Esophagus squamous epithelium (tissue), 4 donors: ENCODE measurements around the gene GLB1L2.

Experiments
- CTCF ChIP-seq, 6 experiments: fragments of 450-650 bp in 4 of 6; fragments of 200-600 bp in 2 of 6; sonication (generic) in 2 of 6; IDR thresholded peaks; one replicate each; pipeline ENCODE4 v1.5.1; 2016 to 2019; ENCODE audit warnings: antibody characterized with exemption in 6 of 6, mild to moderate bottlenecking in 4 of 6, moderate library complexity in 4 of 6
- POLR2A ChIP-seq, 4 donors: fragments of 450-650 bp; IDR thresholded peaks; one replicate each; pipeline ENCODE4 v1.6.1; 2017; ENCODE audit warnings: antibody characterized with exemption in 4 of 4, mild to moderate bottlenecking in 4 of 4, moderate library complexity in 3 of 4

DNA sequence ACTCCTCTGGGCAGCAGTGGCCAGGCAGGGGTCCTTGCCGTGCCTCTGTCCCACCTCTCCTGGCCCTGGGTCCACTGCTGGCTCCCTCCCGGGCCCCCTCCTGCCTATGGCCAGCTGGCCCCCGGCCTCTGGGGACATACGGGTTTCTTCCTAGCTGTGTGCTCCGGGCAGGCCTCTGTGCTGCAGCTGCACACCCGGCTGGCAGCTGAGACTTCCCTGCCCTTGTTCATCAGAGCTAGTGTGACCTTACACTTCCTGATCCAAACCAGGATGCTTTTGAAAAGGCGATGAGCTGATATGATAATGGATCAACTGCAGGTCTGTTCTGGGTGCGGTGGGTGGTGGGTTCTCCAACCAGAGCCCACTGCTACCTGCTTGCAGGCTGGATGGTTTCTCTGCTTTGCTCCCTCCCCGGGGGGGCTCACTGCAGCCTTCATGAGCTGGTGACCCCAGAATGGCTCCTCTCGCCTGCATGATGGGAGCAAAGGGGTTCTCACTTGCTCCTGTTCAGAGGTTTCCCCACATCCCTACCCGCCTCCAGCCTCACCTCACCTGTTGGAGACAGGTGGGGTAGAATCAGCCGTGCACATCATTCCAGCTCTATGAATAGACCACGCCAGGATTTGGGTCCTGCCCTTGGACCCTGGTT, 67.0 kb downstream of the GLB1L2 start:
- TF ChIP-seq CTCF (IDR thresholded peaks at IDR 0.05) (no peak), POLR2A (IDR thresholded peaks at IDR 0.05) (no peak)
